GM23338 (cell line): ENCODE results near the gene CCL7. TPM values are rescaled to one million over a fixed set of nuclear protein-coding genes. Genes with fewer than 3 reads are reported as not detected.

Experiments
- ATAC-seq: fragments of 200-7000 bp; cut with Tn5 transposase; 3 replicates; pipeline ENCODE4 v1.9.1; 2020
- DNase-seq: peaks from one replicate; pipeline ENCODE4 v3.0.0-alpha.2; 2015; ENCODE audit warnings: low spot score
- H2AFZ ChIP-seq: fragments of 200-600 bp; sonication (generic); 2 replicates; pipeline ENCODE4 v1.8.0; 2016; ENCODE audit warnings: antibody characterized with exemption, mild to moderate bottlenecking, moderate library complexity
- H3F3A ChIP-seq: fragments of 200-600 bp; sonication (generic); replicated peaks from 2 replicates; pipeline ENCODE4 v1.8.0; 2017; ENCODE audit warnings: antibody characterized with exemption, mixed run types, low read depth
- H3K27ac ChIP-seq: fragments of 200-600 bp; sonication (generic); 2 replicates; pipeline ENCODE4 v1.6.1; 2016; ENCODE audit warnings: low read depth
- H3K27me3 ChIP-seq: fragments of 200-600 bp; sonication (generic); 2 replicates; pipeline ENCODE4 v1.8.0; 2016; ENCODE audit warnings: mild to moderate bottlenecking, mixed run types, moderate library complexity; ENCODE audit not compliant: insufficient read depth
- H3K36me3 ChIP-seq: fragments of 200-600 bp; sonication (generic); 2 replicates; pipeline ENCODE4 v1.8.0; 2016; ENCODE audit warnings: mild to moderate bottlenecking; ENCODE audit not compliant: insufficient read depth
- H3K4me1 ChIP-seq: fragments of 200-600 bp; sonication (generic); 2 replicates; pipeline ENCODE4 v1.8.0; 2016; ENCODE audit warnings: mild to moderate bottlenecking, moderate library complexity; ENCODE audit not compliant: insufficient read depth
- H3K4me2 ChIP-seq: fragments of 200-600 bp; sonication (generic); 2 replicates; pipeline ENCODE4 v1.7.1; 2017; ENCODE audit warnings: mixed run types
- H3K4me3 ChIP-seq: fragments of 200-600 bp; sonication (generic); 2 replicates; pipeline ENCODE4 v1.6.1; 2016; ENCODE audit warnings: mixed run types
- H3K79me2 ChIP-seq: fragments of 200-600 bp; sonication (generic); replicated peaks from 2 replicates; pipeline ENCODE4 v1.8.0; 2017; ENCODE audit warnings: mild to moderate bottlenecking; ENCODE audit not compliant: insufficient read depth
- H3K9me2 ChIP-seq: fragments of 200-600 bp; sonication (generic); 2 replicates; pipeline ENCODE4 v1.8.0; 2017; ENCODE audit not compliant: insufficient read depth
- H4K20me1 ChIP-seq: fragments of 200-600 bp; sonication (generic); replicated peaks from 2 replicates; pipeline ENCODE4 v1.8.0; 2017; ENCODE audit warnings: mild to moderate bottlenecking; ENCODE audit not compliant: insufficient read depth
- H3K27ac Mint-ChIP-seq: 2 replicates; pipeline ENCODE4 v1.8.0; 2020; ENCODE audit warnings: inconsistent platforms, mild to moderate bottlenecking, moderate library complexity, mixed read lengths
- H3K27me3 Mint-ChIP-seq: 3 replicates; pipeline ENCODE4 v1.8.0; 2022; ENCODE audit warnings: low read depth, mild to moderate bottlenecking, moderate library complexity, mixed read lengths, inconsistent platforms; ENCODE audit not compliant: insufficient read depth, poor library complexity
- H3K36me3 Mint-ChIP-seq: 3 replicates; pipeline ENCODE4 v1.8.0; 2021; ENCODE audit warnings: low read depth, mild to moderate bottlenecking, inconsistent platforms, moderate library complexity, mixed read lengths
- H3K4me1 Mint-ChIP-seq: 3 replicates; pipeline ENCODE4 v1.8.0; 2020; ENCODE audit warnings: mild to moderate bottlenecking, inconsistent platforms, mixed read lengths
- H3K4me3 Mint-ChIP-seq: 3 replicates; pipeline ENCODE4 v1.8.0; 2021; ENCODE audit warnings: moderate library complexity, mild to moderate bottlenecking, inconsistent platforms, mixed read lengths
- H3K9me3 Mint-ChIP-seq: 3 replicates; pipeline ENCODE4 v1.8.0; 2020; ENCODE audit warnings: moderate library complexity, mild to moderate bottlenecking, inconsistent platforms, mixed read lengths
- CREB1 ChIP-seq: fragments of 250-450 bp; sonication (Bioruptor Pico); IDR thresholded peaks from 2 replicates; pipeline ENCODE4 v1.5.0; 2020; ENCODE audit warnings: low read depth, mild to moderate bottlenecking, moderate library complexity
- CTCF ChIP-seq, 2 experiments: fragments of 200-600 bp in 1 of 2; sonication (generic) in 1 of 2; conservative IDR thresholded peaks; 2 replicates each; pipeline versions ENCODE4 v1.5.1 to v1.6.1; 2016 to 2017; ENCODE audit warnings: antibody characterized with exemption in 2 of 2, low read depth in 2 of 2, mild to moderate bottlenecking in 2 of 2, moderate library complexity in 1 of 2
- ETS1 ChIP-seq: IDR thresholded peaks from 2 replicates; pipeline ENCODE4 v1.6.1; 2016; ENCODE audit warnings: antibody characterized with exemption
- EZH2 ChIP-seq: fragments of 200-600 bp; sonication (generic); IDR thresholded peaks from one replicate; pipeline ENCODE4 v1.8.0; 2017; ENCODE audit warnings: antibody characterized with exemption, mild to moderate bottlenecking, low read depth; ENCODE audit not compliant: unreplicated experiment
- EZH2phosphoT487 ChIP-seq: fragments of 200-600 bp; sonication (generic); IDR thresholded peaks from one replicate; pipeline ENCODE4 v1.8.1; 2018; ENCODE audit warnings: antibody characterized with exemption; ENCODE audit not compliant: unreplicated experiment
- JUNB ChIP-seq: IDR thresholded peaks from one replicate; pipeline ENCODE4 v1.6.1; 2016; ENCODE audit warnings: antibody characterized with exemption; ENCODE audit not compliant: unreplicated experiment
- NANOG ChIP-seq: IDR thresholded peaks from 2 replicates; pipeline ENCODE4 v1.6.1; 2016; ENCODE audit warnings: antibody characterized with exemption, borderline replicate concordance
- POLR2AphosphoS5 ChIP-seq: IDR thresholded peaks from 2 replicates; pipeline ENCODE4 v1.6.1; 2016; ENCODE audit warnings: antibody characterized with exemption, low read depth
- STAT1 ChIP-seq: IDR thresholded peaks from one replicate; pipeline ENCODE4 v1.6.1; 2016; ENCODE audit warnings: antibody characterized with exemption; ENCODE audit not compliant: unreplicated experiment
- ZNF114 ChIP-seq: fragments of 250-450 bp; sonication (Bioruptor Pico); IDR thresholded peaks from 2 replicates; pipeline ENCODE4 v1.5.0; 2020; ENCODE audit warnings: mild to moderate bottlenecking, moderate library complexity
- polyA plus RNA-seq: library from polyadenylated mRNA; unstranded; fragments of >200 nt; fragmentation: Nextera tagmentation; extraction: Ambion mirVana; gene quantifications from 2 replicates; pipeline ENCODE4 v1.2.1, GENCODE V29; 2016
- total RNA-seq: library from RNA; depleted of rRNA; stranded (reverse); fragments of >200 nt; shearing (Covaris generic); gene quantifications from 2 replicates; pipeline ENCODE4 v1.2.3, GENCODE V29; 2014

Gene CCL7
- total and polyA plus RNA-seq, 2 experiments from 2014 or later: not detected

DNA sequence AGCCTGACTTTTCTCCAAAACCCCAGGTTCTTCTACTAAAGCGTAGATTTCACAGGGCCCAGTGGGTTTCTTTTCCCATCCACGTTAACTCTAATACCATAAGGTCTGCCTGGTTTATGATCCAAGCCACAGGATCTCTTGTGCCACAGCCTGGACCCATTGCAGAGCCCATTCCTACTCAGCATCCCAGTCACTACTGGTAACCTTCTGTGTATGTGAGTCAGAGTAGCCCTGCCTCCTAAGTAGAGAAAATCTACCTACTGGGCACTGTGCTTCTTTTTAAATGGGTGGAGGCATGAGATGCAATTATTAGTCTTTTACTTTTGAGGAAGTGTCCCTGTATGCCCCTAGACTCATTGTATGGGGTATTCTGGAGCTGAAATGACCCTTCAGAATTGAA lies 29.0 kb downstream of the CCL7 start:
- Histone ChIP-seq H3K79me2 (no peaks in the 10 kb centered on the region), H3K4me2 (no peak overlapping the region), H3K4me1 (peaks cover 5% of the 10 kb centered on the region; the same call in 1 of the 2 replicates), H4K20me1 (no peaks in the 10 kb centered on the region), H3K27ac (no peak overlapping the region), H3K4me3 (no peak overlapping the region), H2AFZ (peak overlapping the region; percentile 98; the same call in 1 of the 2 replicates), H3K9me2 (no peaks in the 10 kb centered on the region; the same call in 1 of the 2 replicates), H3K36me3 (no peaks in the 10 kb centered on the region), H3F3A (no peaks in the 10 kb centered on the region), H3K27me3 (peaks cover 4% of the 10 kb centered on the region; the same call in 1 of the 2 replicates)
- DNase-seq (no peak), ATAC-seq (no peak)
- H3K4me3 Mint-ChIP-seq: no peak overlapping the region
- H3K27ac Mint-ChIP-seq: no peak overlapping the region
- H3K36me3 Mint-ChIP-seq: no peaks in the 10 kb centered on the region
- peaks cover 6% of the 10 kb centered on the region; the same call in 2 of the 3 replicates for H3K4me1 Mint-ChIP-seq
- H3K27me3 Mint-ChIP-seq: peaks cover 11% of the 10 kb centered on the region
- TF ChIP-seq JUNB: no peak
- no peak for TF ChIP-seq STAT1
- no peaks in the 10 kb centered on the region; the same call in 2 of the 3 replicates for H3K9me3 Mint-ChIP-seq

GRCh38 chr17:34299956-34300577 lies 30.0 kb downstream of the CCL7 start:
- DNase-seq: no peak
- Histone ChIP-seq H3F3A (no peaks in the 10 kb centered on the region), H3K9me2 (no peaks in the 10 kb centered on the region; the same call in 1 of the 2 replicates), H3K4me1 (peaks cover 5% of the 10 kb centered on the region; the same call in 1 of the 2 replicates), H3K4me3 (no peak overlapping the region), H3K27ac (no peak overlapping the region), H4K20me1 (no peaks in the 10 kb centered on the region), H3K36me3 (no peaks in the 10 kb centered on the region), H2AFZ (no peak overlapping the region), H3K27me3 (peaks cover 4% of the 10 kb centered on the region; the same call in 1 of the 2 replicates), H3K4me2 (no peak overlapping the region), H3K79me2 (no peaks in the 10 kb centered on the region)
- no peak overlapping the region for H3K4me3 Mint-ChIP-seq
- H3K4me1 Mint-ChIP-seq: peaks cover 6% of the 10 kb centered on the region; the same call in 2 of the 3 replicates
- peaks cover 11% of the 10 kb centered on the region for H3K27me3 Mint-ChIP-seq
- H3K9me3 Mint-ChIP-seq: no peaks in the 10 kb centered on the region; the same call in 2 of the 3 replicates
- TF ChIP-seq CREB1 (no peak), CTCF (conservative IDR thresholded peaks at IDR 0.05; ENCODE audit: low read depth in 2 of 2) (no peak), EZH2 (no peak), ETS1 (no peak), JUNB (no peak), EZH2phosphoT487 (no peak), STAT1 (no peak), ZNF114 (CRISPR knock-in tag) (no peak), NANOG (no peak), POLR2AphosphoS5 (no peak)
- H3K36me3 Mint-ChIP-seq: no peaks in the 10 kb centered on the region
- ATAC-seq: no peak
- no peak overlapping the region for H3K27ac Mint-ChIP-seq
